Activated CD8-positive, alpha-beta memory T cell treated with anti-CD3 and anti-CD28 coated beads, Interleukin-2, amount 50 U/mL, for 1 hour (primary cell): Measurements from ENCODE around the gene ZIM2.

Experiments used
- DNase-seq: peaks from one replicate; pipeline ENCODE4 v3.0.0-alpha.2; 2020; ENCODE audit errors: extremely low read depth

ZIM2 gene

GRCh38 chr19:56838909-56839651, 1.4 kb downstream of the ZIM2 start:
- no peak for DNase-seq

GRCh38 chr19:56838024-56838908, 2.3 kb downstream of the ZIM2 start:
- DNase-seq: no peak

GRCh38 chr19:56837492-56838023, 3.0 kb downstream of the ZIM2 start:
- no peak for DNase-seq

- DNase-seq: no peak
Measured at GRCh38 chr19:56837004-56837403, 3.5 kb downstream of the ZIM2 start.

GRCh38 chr19:56836059-56836458, 4.5 kb downstream of the ZIM2 start:
- no peak for DNase-seq

GRCh38 chr19:56835401-56835800, 5.1 kb downstream of the ZIM2 start:
- no peak for DNase-seq

- DNase-seq: no peak
Measured at GRCh38 chr19:56834564-56835375, 5.8 kb downstream of the ZIM2 start.

- no peak for DNase-seq
Measured at GRCh38 chr19:56832352-56832928, 8.1 kb downstream of the ZIM2 start.

GRCh38 chr19:56831255-56831654, 9.3 kb downstream of the ZIM2 start:
- no peak for DNase-seq

GRCh38 chr19:56829596-56829995, 10.9 kb downstream of the ZIM2 start:
- DNase-seq: no peak

- no peak for DNase-seq
Measured at GRCh38 chr19:56827708-56828107, 12.8 kb downstream of the ZIM2 start.

- no peak for DNase-seq
Measured at GRCh38 chr19:56823956-56824355, 16.6 kb downstream of the ZIM2 start.

GRCh38 chr19:56823417-56823816, 17.1 kb downstream of the ZIM2 start:
- DNase-seq: no peak

GRCh38 chr19:56822755-56823154, 17.8 kb downstream of the ZIM2 start:
- no peak for DNase-seq

GRCh38 chr19:56821675-56822074, 18.9 kb downstream of the ZIM2 start:
- DNase-seq: no peak

- no peak for DNase-seq
Measured at GRCh38 chr19:56821209-56821608, 19.3 kb downstream of the ZIM2 start.

- DNase-seq: no peak
Measured at GRCh38 chr19:56819166-56819565, 21.4 kb downstream of the ZIM2 start.

GRCh38 chr19:56814656-56815055, 25.9 kb downstream of the ZIM2 start:
- no peak for DNase-seq

- DNase-seq: no peak
Measured at GRCh38 chr19:56813531-56813930, 27.0 kb downstream of the ZIM2 start.

- DNase-seq: no peak
Measured at GRCh38 chr19:56811480-56811879, 29.0 kb downstream of the ZIM2 start.

- no peak for DNase-seq
Measured at GRCh38 chr19:56810260-56810659, 30.3 kb downstream of the ZIM2 start.
